ENCODE results near the gene DAPP1.
A peak's percentile ranks its signal among the peaks of the same experiment; 100 is the strongest.

DAPP1 gene

DNA sequence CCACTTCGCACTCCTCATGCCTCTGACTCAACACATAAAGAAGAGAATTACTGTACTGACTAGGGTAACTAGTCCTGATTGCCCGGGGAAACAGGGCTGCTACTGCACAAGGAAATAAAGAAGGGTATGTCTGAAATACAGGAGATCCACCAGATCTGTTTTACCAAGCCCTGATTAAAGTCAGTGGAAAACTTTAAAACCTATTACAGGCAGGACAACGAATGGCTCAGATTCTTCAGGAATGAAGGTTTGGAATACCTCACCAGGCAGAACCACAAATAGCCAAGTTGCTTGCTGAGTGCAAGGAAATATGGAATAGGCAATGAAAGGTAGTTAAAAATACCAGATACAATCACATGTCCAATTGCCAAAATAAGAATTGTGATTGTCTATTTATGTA, 60.3 kb downstream of the DAPP1 start:
- DNase-seq (ENCODE audit: low read depth): peak; percentile 49
- no peak overlapping the region for H3K4me3 ChIP-seq (ENCODE audit: low read length)
- TF ChIP-seq, protein P1, sequence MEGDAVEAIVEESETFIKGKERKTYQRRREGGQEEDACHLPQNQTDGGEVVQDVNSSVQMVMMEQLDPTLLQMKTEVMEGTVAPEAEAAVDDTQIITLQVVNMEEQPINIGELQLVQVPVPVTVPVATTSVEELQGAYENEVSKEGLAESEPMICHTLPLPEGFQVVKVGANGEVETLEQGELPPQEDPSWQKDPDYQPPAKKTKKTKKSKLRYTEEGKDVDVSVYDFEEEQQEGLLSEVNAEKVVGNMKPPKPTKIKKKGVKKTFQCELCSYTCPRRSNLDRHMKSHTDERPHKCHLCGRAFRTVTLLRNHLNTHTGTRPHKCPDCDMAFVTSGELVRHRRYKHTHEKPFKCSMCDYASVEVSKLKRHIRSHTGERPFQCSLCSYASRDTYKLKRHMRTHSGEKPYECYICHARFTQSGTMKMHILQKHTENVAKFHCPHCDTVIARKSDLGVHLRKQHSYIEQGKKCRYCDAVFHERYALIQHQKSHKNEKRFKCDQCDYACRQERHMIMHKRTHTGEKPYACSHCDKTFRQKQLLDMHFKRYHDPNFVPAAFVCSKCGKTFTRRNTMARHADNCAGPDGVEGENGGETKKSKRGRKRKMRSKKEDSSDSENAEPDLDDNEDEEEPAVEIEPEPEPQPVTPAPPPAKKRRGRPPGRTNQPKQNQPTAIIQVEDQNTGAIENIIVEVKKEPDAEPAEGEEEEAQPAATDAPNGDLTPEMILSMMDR (IDR thresholded peaks at IDR 0.05; ENCODE audit: insufficient read depth, low read depth, low read length, missing control alignments): no peak

DNA sequence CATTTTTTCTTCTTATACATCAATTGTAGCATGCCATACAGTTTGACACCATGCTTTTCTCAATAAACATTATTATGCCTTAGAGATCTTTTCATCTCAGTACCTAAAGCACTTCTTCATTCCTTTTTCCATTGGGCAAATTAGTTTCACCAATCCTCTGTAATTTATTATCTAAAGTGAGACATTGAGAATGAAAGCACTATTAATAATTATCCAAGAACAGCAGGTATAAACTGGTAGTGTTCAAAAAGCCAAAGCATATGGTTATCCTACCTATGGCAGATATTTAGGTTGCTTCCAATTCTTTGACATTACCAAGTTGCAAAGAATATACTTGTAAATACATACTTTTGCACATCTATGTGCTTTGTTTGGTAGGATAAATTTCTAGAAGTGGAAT, 62.0 kb downstream of the DAPP1 start:
- TF ChIP-seq, protein P1 (IDR thresholded peaks at IDR 0.05; ENCODE audit: insufficient read depth, low read depth, low read length, missing control alignments): no peak
- H3K4me3 ChIP-seq (ENCODE audit: low read length): no peak overlapping the region
- DNase-seq (ENCODE audit: low read depth): no peak

DNA sequence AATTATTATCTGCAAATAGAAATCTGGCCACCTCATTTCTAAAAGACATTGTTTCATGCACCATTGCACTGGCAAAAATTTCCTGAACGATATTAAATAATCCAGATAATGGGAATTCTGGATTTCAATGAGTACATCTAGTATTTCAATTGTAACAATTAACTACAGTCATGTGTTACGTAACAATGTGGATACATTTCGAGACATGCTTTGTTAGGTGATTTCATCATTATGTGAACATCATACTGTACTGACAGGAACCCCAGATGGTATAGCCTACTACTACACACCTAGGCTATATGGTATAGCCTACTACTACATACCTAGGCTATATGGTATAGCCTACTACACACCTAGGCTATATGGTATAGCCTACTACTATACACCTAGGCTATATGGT, 62.8 kb downstream of the DAPP1 start:
- TF ChIP-seq, protein P1 (IDR thresholded peaks at IDR 0.05; ENCODE audit: insufficient read depth, low read depth, low read length, missing control alignments): no peak
- peak; percentile 86 for DNase-seq (ENCODE audit: low read depth)
- H3K4me3 ChIP-seq (ENCODE audit: low read length): no peak overlapping the region

DNA sequence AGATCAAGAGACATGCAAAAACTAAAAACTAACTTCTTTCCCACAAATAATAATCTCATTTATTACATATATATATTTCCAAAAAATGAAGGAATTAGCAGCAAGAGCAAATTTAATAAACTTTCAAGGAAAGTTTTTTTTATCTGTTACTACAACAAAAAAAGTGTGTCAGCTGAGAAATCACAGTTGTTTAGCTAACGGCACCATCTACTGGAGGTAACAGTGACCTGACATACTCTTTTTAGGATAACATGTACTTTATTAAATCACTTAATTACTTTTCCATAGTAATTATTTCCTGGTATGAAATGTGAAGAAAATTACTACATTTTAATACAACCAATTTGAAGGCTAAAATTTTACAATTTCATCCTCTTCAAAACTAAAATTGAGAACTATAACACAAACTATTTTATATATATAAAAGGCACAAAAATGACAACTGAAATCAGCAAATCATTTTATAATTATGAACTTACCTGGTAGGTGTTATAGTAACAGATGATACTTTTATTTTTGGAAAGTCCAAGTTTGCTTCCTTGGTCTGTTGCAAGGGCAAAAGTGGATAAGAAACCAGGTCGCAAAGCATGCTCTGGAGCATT, 68.5 kb downstream of the DAPP1 start:
- TF ChIP-seq, protein P1 (IDR thresholded peaks at IDR 0.05; ENCODE audit: insufficient read depth, low read depth, low read length, missing control alignments): peak; percentile 63
- DNase-seq (ENCODE audit: low read depth): peak; percentile 61
- H3K4me3 ChIP-seq (ENCODE audit: low read length): no peak overlapping the region

DNA sequence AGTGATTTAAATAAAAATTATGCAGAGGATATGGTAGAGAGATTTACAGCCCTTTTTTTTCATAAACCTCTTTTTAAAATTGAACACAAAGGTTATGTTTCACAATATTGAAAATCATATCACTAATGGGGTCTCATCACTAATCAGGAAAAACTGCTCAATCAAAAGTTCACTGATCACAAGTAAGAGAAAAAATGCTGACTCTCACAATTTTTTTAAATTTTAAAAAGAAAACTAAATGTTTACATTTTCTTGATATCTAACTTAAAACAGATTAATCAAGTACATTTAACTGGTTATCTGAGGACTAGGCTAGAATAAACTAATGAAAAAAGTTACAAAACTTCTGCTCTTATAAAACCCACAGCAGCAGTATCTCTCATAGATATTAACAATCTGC, 69.1 kb downstream of the DAPP1 start:
- TF ChIP-seq, protein P1 (IDR thresholded peaks at IDR 0.05; ENCODE audit: insufficient read depth, low read depth, low read length, missing control alignments): no peak
- DNase-seq (ENCODE audit: low read depth): no peak

DNA sequence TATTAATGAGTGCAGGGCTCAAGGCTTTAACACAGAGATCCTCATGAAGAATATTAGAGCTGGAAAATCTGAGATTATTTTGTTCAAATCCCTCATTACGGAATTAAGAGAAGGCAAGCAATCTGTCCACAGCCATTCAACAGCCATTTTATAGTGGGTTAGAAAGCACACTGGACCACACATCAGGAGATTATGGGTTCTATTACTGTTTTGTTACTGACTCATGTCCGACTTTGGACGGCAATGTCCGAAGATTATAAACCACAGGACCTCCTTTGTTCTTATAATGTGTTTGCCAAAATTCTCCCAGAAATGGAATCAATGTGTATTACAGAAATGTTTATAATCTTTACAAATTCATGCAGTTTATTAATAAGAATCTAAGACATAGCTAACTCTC, 69.5 kb downstream of the DAPP1 start:
- no peak for DNase-seq (ENCODE audit: low read depth)
- TF ChIP-seq, protein P1 (IDR thresholded peaks at IDR 0.05; ENCODE audit: insufficient read depth, low read depth, low read length, missing control alignments): no peak
- no peak overlapping the region for H3K4me3 ChIP-seq (ENCODE audit: low read length)

More for the DNA sequence above, 69.1 kb downstream of the DAPP1 start:
- no peak overlapping the region for H3K4me3 ChIP-seq (ENCODE audit: low read length)

DNA sequence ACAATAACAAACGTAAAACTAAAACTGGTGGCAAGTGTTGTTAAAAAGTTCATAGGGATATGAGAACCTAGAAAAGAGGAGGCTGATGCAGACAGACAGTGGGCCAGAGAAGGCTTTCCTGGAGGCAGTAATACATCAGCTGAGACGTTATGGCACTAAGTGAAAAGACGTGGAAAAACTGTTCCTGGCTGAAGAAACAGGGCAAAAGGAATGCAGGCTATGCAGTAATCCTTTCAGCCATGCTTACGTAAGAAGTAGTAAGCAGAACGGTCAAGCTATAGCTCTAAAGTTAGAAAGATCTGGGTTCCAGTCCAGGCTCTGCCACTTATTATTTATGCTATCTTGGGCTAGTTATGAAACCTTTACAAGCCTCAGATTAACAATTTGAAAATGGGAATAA, 71.2 kb downstream of the DAPP1 start:
- DNase-seq (ENCODE audit: low read depth): no peak
- TF ChIP-seq, protein P1 (IDR thresholded peaks at IDR 0.05; ENCODE audit: insufficient read depth, low read depth, low read length, missing control alignments): no peak
- H3K4me3 ChIP-seq (ENCODE audit: low read length): no peak overlapping the region

Data from epithelial cell of esophagus (primary cell).